Nephron progenitor cell (in vitro differentiated cells): ENCODE data around the gene KLF7.
A peak's percentile ranks its signal among the peaks of the same experiment; 100 is the strongest.

Experiments
- DNase-seq: peaks from one replicate; pipeline ENCODE4 v3.0.0; 2021
- H3K27ac Mint-ChIP-seq: 2 replicates; pipeline ENCODE4 v1.8.0; 2021; ENCODE audit warnings: mild to moderate bottlenecking, moderate library complexity, mixed read lengths
- H3K27me3 Mint-ChIP-seq: 2 replicates; pipeline ENCODE4 v1.8.0; 2021; ENCODE audit warnings: mild to moderate bottlenecking, low read depth, mixed read lengths; ENCODE audit not compliant: poor library complexity
- H3K36me3 Mint-ChIP-seq: 2 replicates; pipeline ENCODE4 v1.8.0; 2021; ENCODE audit warnings: low read depth, mixed read lengths
- H3K4me1 Mint-ChIP-seq: 2 replicates; pipeline ENCODE4 v1.8.0; 2021; ENCODE audit warnings: mixed read lengths
- H3K4me3 Mint-ChIP-seq: 2 replicates; pipeline ENCODE4 v1.8.0; 2021; ENCODE audit warnings: mild to moderate bottlenecking, moderate library complexity, mixed read lengths
- H3K9me3 Mint-ChIP-seq: 2 replicates; pipeline ENCODE4 v1.8.0; 2021; ENCODE audit warnings: mild to moderate bottlenecking, moderate library complexity, mixed read lengths
- CTCF ChIP-seq: fragments of 200-600 bp; sonication (generic); IDR thresholded peaks from 2 replicates; pipeline ENCODE4 v1.5.0; 2021; ENCODE audit warnings: antibody characterized with exemption

KLF7 gene

GRCh38 chr2:207203056-207203455, 37.3 kb upstream of the KLF7 start:
- Mint-ChIP-seq H3K27ac (no peak overlapping the region), H3K4me3 (no peak overlapping the region), H3K36me3 (no peaks in the 10 kb centered on the region), H3K27me3 (peaks cover 3% of the 10 kb centered on the region), H3K9me3 (no peaks in the 10 kb centered on the region), H3K4me1 (no peaks in the 10 kb centered on the region)
- DNase-seq = no peak
- no peak for TF ChIP-seq CTCF

DNA sequence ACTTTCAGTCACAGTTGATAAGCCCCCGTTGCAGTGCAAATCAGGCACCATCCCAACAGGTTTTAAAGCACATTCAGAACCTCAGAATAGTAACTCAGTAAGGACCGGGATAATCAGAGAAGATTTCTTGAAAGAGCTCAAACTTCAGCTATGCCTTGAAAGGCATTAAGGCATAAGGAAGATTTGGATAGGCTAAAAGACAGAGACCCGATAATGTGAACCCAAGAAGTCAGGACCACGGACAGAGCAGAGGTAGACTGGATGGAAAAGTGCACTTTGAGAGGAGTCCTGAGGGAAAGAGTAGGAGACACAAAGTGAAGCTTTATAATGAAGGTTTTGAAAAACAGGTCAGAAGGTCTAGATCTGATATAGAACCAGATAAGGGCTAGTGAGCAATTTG, 36.9 kb upstream of the KLF7 start:
- no peak overlapping the region for H3K27ac Mint-ChIP-seq
- peak; percentile 77 for DNase-seq
- no peaks in the 10 kb centered on the region for H3K9me3 Mint-ChIP-seq
- no peak for TF ChIP-seq CTCF
- no peaks in the 10 kb centered on the region for H3K36me3 Mint-ChIP-seq
- H3K27me3 Mint-ChIP-seq = peaks cover 3% of the 10 kb centered on the region
- no peak overlapping the region for H3K4me3 Mint-ChIP-seq
- no peaks in the 10 kb centered on the region for H3K4me1 Mint-ChIP-seq

- Mint-ChIP-seq H3K9me3 (no peaks in the 10 kb centered on the region), H3K4me1 (no peaks in the 10 kb centered on the region), H3K4me3 (no peak overlapping the region), H3K27ac (no peak overlapping the region), H3K27me3 (peaks cover 8% of the 10 kb centered on the region), H3K36me3 (no peaks in the 10 kb centered on the region)
- TF ChIP-seq CTCF = no peak
- DNase-seq = no peak
These were observed 35.7 kb upstream of the KLF7 start for GRCh38 chr2:207201416-207201815.

GRCh38 chr2:207200136-207200535, 34.4 kb upstream of the KLF7 start:
- TF ChIP-seq CTCF = no peak
- DNase-seq = no peak

GRCh38 chr2:207194028-207194427, 28.3 kb upstream of the KLF7 start:
- no peaks in the 10 kb centered on the region for H3K9me3 Mint-ChIP-seq
- DNase-seq = no peak
- no peaks in the 10 kb centered on the region for H3K36me3 Mint-ChIP-seq
- TF ChIP-seq CTCF = no peak
- H3K27me3 Mint-ChIP-seq = peaks cover 9% of the 10 kb centered on the region
- H3K27ac Mint-ChIP-seq = no peak overlapping the region
- H3K4me1 Mint-ChIP-seq = peaks cover 8% of the 10 kb centered on the region
- H3K4me3 Mint-ChIP-seq = no peak overlapping the region

More at GRCh38 chr2:207200136-207200535, 34.4 kb upstream of the KLF7 start:
- H3K27ac Mint-ChIP-seq = no peak overlapping the region
- no peaks in the 10 kb centered on the region for H3K36me3 Mint-ChIP-seq
- no peak overlapping the region for H3K4me3 Mint-ChIP-seq
- H3K27me3 Mint-ChIP-seq = peaks cover 10% of the 10 kb centered on the region
- H3K4me1 Mint-ChIP-seq = no peaks in the 10 kb centered on the region
- H3K9me3 Mint-ChIP-seq = no peaks in the 10 kb centered on the region

- H3K4me3 Mint-ChIP-seq = no peak overlapping the region
- H3K9me3 Mint-ChIP-seq = peaks cover 9% of the 10 kb centered on the region
These were observed 23.1 kb upstream of the KLF7 start for GRCh38 chr2:207188626-207189419.

More at GRCh38 chr2:207188626-207189419, 23.1 kb upstream of the KLF7 start:
- DNase-seq = no peak
- Mint-ChIP-seq H3K4me1 (peaks cover 8% of the 10 kb centered on the region), H3K36me3 (no peaks in the 10 kb centered on the region), H3K27me3 (peaks cover 3% of the 10 kb centered on the region), H3K27ac (no peak overlapping the region)
- TF ChIP-seq CTCF = no peak
